ENCODE measurements around the gene AGTRAP.

AGTRAP gene

DNA sequence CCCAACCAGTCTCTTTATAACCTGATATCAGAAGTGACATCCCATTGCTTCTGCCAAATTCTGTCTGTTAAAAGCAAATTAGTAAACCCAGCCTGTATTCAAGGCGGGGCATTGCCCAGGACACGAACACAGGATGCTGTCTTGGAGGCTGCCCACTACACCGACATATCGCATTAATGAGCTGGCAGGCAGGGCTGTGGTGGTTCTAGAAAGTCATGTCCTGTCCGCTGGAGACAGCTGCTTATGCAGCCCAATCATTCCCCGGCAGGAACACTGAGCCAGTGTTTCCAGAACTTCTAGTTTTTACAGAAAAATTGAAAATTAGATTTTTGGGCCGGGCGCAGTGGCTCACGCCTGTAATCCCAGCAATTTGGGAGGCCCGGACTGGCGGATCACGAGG is 45.4 kb downstream of the AGTRAP start:
- no peak for DNase-seq (ENCODE audit: insufficient read length)
- FAIRE-seq, result no peak
- no peak for TF ChIP-seq TAF1 (IDR thresholded peaks at IDR 0.05; ENCODE audit: borderline replicate concordance, low read depth, low read length)
- TF ChIP-seq POLR2A (IDR thresholded peaks at IDR 0.05; ENCODE audit: low read depth, low read length), result no peak
- no peak for TF ChIP-seq POLR2AphosphoS5 (IDR thresholded peaks at IDR 0.05; ENCODE audit: low read depth, low read length)

DNA sequence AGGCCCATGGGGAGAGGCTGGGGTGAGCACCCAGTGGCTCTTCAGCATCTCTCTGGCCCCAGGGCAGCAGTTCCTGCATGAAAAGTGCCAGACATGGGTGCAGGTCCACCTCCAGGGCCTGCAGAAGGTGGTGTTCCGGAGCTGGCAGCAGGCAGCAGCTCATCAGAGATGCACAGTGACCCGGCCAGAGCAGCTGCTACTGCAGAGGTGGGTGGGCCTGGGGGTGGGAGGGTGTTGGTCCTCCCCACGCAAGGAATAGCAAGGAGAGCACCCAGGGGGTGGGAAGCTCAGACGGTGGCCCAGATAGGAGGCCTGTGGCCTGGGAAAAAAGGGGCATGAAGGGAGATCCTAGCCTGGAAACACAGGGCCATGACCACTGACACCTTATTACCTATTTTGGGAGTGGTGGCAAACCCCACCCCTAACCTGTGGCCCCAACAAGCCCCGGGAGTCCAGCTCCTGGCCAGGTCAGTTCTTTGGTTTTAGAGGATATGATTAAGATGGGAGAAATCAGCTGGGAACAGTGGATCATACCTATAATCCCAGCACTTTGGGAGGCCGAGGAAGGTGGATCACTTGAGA is 46.3 kb downstream of the AGTRAP start:
- FAIRE-seq (no peak), DNase-seq (ENCODE audit: insufficient read length) (no peak)
- TF ChIP-seq TAF1 (IDR thresholded peaks at IDR 0.05; ENCODE audit: borderline replicate concordance, low read depth, low read length) (no peak), POLR2AphosphoS5 (IDR thresholded peaks at IDR 0.05; ENCODE audit: low read depth, low read length) (no peak), POLR2A (IDR thresholded peaks at IDR 0.05; ENCODE audit: low read depth, low read length) (no peak)

DNA sequence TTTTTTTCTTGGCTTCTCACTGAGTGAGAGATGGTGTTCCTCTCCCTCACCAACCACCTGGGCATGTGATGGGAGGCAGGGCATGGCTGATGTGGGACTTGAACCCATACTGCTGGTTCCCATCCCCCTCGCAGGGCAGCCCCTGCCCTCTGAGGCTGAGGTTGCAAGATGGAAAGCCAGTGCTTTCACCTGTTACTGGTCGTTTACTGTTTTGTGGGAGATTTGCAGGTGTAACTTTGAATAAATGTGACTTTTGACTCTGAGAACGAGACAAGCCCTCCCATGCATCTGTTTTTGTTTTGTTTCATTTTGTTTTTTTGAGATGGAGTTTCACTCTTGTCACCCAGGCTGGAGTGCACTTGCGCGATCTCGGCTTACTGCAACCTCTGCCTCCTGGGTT is 47.6 kb downstream of the AGTRAP start:
- FAIRE-seq (no peak), DNase-seq (ENCODE audit: insufficient read length) (no peak)
- TF ChIP-seq POLR2A (IDR thresholded peaks at IDR 0.05; ENCODE audit: low read depth, low read length), result no peak
- TF ChIP-seq TAF1 (IDR thresholded peaks at IDR 0.05; ENCODE audit: borderline replicate concordance, low read depth, low read length), result no peak
- TF ChIP-seq POLR2AphosphoS5 (IDR thresholded peaks at IDR 0.05; ENCODE audit: low read depth, low read length), result no peak

DNA sequence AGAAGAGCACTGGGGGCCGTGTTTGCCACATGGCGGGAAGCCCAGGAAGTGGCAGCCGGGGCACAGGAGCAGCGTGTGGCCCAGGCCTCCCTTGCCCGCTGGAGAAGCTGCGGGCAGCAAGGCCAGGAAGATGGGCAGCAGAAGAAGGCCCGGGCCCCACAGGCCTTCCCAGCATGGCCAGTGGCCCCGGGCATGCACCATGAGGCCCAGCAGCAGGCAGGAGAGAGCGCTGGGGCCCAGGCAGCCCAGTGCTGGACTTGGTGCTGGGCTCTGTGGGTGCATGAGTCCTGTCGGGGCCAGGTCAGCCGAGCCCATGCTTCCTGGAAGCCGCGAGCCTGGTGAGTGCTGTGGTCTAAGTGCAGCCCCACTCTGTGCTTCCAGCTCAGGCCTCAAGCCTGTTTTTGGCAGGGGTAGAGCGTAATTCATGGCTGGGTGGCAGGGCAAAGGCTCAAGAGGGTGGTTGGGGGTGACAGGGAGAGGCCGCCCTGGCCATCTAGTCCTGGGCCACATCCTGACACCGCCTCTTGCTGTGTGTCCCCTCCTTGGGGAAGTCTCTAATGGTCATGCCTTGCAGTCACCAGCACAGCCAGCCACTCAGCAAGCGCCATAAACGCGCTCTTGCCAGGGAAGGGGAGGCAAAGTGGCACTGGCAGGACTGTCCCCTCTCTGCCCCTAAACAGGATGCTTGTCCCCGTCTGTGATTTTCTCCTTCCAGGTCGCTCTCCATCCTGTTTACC is 48.5 kb downstream of the AGTRAP start:
- FAIRE-seq, result no peak
- TF ChIP-seq POLR2AphosphoS5 (IDR thresholded peaks at IDR 0.05; ENCODE audit: low read depth, low read length) (no peak), POLR2A (IDR thresholded peaks at IDR 0.05; ENCODE audit: low read depth, low read length) (no peak), TAF1 (IDR thresholded peaks at IDR 0.05; ENCODE audit: borderline replicate concordance, low read depth, low read length) (no peak)
- no peak for DNase-seq (ENCODE audit: insufficient read length)

DNA sequence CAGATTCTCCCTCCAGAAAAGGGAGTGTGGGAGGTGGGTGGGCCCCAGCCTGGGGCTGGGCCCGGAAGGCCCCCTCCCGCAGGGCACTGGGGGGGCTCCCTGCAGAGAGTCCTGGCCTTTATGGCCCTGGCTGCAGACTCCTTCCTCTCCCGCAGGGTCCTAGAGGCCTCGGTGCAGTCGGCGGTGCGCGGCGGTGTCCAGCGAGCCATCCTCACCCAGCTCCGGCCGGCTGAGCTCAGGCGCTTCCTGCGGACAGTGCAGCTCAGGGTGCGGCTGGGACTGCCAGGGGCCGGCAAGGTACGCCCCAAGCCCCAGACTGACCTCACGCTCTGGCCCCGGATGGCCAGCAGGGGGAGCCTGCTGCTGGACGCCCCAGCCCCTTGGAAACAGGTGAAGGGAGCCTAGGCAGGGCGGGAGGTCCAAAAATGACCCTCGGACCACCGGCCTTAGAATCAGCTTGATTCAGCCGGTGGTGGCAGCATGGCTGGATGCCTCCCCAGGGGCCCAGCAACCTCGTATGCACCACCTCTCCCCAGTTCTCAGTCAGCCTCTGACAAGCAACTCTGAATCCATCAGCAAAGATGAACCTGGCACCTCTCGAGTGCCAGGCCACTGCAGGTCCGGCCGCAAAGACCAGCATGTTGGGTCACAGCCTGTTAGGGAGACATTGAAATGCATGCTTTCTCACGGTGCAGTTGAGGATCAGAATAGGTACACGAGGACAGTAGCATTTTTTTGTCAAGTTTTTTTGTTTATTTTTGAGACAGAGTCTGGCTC is 49.2 kb downstream of the AGTRAP start:
- DNase-seq (ENCODE audit: insufficient read length) (peak; percentile 74), FAIRE-seq (peak; percentile 57)
- TF ChIP-seq POLR2A (IDR thresholded peaks at IDR 0.05; ENCODE audit: low read depth, low read length) (no peak), TAF1 (IDR thresholded peaks at IDR 0.05; ENCODE audit: borderline replicate concordance, low read depth, low read length) (no peak), POLR2AphosphoS5 (IDR thresholded peaks at IDR 0.05; ENCODE audit: low read depth, low read length) (no peak)

DNA sequence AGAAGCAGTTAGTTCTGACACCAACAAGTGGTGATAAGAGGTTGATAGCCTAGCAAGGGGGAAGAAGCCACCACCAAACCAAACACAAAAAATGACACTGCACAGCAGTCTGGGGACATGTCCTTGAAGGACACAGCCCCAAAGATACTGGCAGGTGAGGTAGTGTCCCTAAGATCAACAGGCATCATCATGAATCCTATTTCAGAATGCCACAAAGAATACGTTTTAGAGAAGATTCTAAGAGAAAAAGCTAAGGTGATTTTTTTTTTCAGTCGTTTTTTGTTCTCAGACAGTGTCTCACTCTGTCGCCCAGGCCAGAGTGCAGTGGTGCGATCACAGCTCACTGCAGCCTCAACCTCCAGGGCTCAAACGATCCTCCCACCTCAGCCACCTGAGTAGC is 50.2 kb downstream of the AGTRAP start:
- DNase-seq (ENCODE audit: insufficient read length), result no peak
- no peak for TF ChIP-seq TAF1 (IDR thresholded peaks at IDR 0.05; ENCODE audit: borderline replicate concordance, low read depth, low read length)
- TF ChIP-seq POLR2AphosphoS5 (IDR thresholded peaks at IDR 0.05; ENCODE audit: low read depth, low read length), result no peak
- TF ChIP-seq POLR2A (IDR thresholded peaks at IDR 0.05; ENCODE audit: low read depth, low read length), result no peak
- no peak for FAIRE-seq

DNA sequence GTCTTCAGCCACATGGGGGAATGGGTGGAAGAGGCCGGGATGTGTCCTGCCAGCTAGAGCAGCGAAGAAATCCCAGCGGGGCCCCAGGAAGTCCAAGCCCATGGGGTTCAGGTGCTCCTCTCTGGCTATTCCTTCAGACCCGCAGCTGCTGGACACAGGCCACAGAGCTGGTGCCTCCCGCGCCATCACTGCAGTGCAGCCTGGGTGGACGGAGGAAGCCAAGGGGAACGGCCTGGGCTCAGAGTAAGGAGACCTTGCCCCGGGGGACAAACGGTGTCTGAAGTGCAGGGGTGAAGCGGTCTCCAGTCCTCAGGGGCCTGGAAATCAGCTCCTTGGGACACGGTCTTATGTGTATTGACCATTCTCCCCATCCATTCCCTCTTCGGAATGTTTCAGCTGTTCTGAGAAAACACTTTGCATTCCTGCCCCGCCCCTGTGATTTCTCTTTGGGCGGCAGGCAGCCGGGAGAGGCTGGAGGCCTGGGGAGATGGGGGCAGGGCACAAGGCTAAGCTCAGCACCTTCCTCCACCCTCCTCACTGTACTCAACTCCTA is 51.4 kb downstream of the AGTRAP start:
- FAIRE-seq, result no peak
- no peak for TF ChIP-seq POLR2AphosphoS5 (IDR thresholded peaks at IDR 0.05; ENCODE audit: low read depth, low read length)
- no peak for TF ChIP-seq TAF1 (IDR thresholded peaks at IDR 0.05; ENCODE audit: borderline replicate concordance, low read depth, low read length)

DNA sequence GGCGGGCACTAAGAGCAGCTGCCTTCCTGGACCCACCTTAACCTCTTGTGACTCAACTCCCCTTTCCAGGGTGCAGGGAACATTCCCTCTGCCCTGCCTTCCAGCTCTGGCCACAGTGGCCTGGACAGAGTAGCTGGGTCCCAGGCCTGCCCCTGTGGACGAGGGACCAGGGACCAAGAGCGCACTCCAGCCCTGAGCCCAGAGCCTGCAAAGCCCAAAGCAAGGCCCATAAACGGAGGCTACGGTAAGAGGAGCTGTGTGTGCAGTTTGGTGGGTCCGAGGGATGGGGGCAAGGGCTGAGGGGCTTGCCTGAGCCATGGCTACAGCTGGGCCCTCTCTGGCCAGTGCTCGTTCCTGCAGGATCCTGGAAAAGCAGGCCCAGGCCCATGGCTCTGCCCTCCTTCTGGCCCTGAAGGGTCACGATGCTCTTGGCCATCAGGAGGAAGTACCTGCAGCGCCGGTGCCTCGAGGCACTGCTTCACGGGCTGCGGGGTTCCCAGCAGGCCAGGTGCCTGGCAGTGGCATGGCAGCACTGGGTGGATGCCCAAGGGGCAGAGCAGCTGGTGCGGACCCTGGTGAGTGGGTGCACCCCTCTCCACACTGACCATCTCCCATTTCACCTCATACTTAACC is 52.0 kb downstream of the AGTRAP start:
- no peak for TF ChIP-seq POLR2A (IDR thresholded peaks at IDR 0.05; ENCODE audit: low read depth, low read length)
- no peak for TF ChIP-seq POLR2AphosphoS5 (IDR thresholded peaks at IDR 0.05; ENCODE audit: low read depth, low read length)
- TF ChIP-seq TAF1 (IDR thresholded peaks at IDR 0.05; ENCODE audit: borderline replicate concordance, low read depth, low read length), result no peak
- FAIRE-seq (no peak), DNase-seq (ENCODE audit: insufficient read length) (no peak)

More for the DNA sequence above, 51.4 kb downstream of the AGTRAP start:
- no peak for DNase-seq (ENCODE audit: insufficient read length)

DNA sequence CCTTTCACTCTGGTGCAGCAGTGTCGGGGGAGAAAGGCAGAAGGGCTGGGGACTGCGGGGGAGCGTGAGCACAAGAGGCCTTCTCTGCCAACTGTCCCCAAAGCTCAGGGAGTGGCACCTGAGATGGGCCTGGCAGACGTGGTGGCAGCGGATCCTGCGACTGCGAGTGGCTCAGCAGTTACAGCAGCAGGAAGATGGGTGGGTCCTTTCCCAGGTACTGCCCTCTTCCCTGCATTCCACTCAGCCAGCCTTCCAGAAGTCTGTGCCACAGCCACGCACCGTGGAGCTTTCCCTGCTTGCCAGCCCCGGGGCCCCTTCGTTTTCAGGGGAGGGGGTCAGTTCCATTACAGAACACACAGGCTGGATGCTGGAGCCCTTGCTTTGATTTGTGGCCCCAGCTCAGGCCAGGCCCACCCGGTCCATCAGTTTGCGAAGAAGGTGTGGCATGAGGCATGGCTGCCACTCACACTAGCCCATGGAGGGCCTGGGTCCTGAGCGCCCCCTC is 52.7 kb downstream of the AGTRAP start:
- FAIRE-seq, result no peak
- TF ChIP-seq POLR2A (IDR thresholded peaks at IDR 0.05; ENCODE audit: low read depth, low read length) (no peak), POLR2AphosphoS5 (IDR thresholded peaks at IDR 0.05; ENCODE audit: low read depth, low read length) (no peak), TAF1 (IDR thresholded peaks at IDR 0.05; ENCODE audit: borderline replicate concordance, low read depth, low read length) (no peak)
- no peak for DNase-seq (ENCODE audit: insufficient read length)

DNA sequence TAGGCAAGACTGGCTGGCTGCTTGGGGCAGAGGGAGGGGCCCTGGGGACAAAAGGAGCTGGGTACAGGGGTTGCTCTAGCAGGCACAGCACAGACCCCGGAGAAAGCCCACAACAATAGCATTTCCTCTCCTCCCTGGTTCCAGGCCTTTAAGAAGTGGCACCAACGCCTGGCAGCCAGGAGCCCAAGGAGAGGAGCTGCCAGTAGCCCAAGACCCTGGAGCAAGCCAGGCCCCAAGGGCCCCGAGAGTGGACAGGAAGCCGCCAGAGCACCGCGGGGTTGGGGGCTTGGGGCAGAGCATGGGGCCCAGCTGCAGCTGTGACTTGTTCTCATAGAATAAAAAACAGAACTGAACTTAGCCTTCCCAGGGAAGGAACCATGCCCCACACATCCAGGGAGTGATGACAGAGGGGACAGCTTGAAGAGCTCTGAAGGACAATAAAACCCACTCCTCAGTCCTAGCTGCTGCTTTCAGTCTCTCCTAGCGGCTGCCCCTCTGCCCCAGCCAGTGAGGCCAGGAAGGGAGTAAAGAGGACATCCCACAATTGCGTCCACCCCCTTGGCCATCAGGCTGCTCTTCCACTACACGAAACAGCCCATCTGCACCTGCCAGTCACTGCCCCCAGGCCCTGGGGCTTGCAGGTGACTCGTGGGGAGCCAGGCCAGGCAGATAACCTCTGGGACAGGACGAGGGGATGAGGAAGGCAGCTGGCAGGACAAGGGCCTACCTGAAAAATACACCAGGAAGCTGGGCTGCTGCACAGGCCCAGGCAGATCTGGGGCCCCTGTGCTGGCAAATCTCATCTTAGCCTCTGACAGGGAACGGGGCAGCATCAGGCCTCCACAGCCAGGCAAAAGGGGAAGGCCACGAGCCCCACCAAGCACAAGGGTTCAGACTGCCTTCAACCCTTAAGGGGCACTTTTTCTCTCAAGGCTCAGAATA is 53.5 kb downstream of the AGTRAP start:
- TF ChIP-seq TAF1 (IDR thresholded peaks at IDR 0.05; ENCODE audit: borderline replicate concordance, low read depth, low read length), result no peak
- TF ChIP-seq POLR2A (IDR thresholded peaks at IDR 0.05; ENCODE audit: low read depth, low read length), result no peak
- no peak for TF ChIP-seq POLR2AphosphoS5 (IDR thresholded peaks at IDR 0.05; ENCODE audit: low read depth, low read length)
- FAIRE-seq (no peak), DNase-seq (ENCODE audit: insufficient read length) (no peak)
